Urinary bladder (tissue), 4 donors: Measurements from ENCODE around the gene PTPN11. TPM values are rescaled to one million over a fixed set of nuclear protein-coding genes. Genes with fewer than 3 reads are reported as not detected.
"Not testable (repeated sequence)": the region's sequence is repeated elsewhere in the genome, so short reads cannot be mapped to it uniquely, and the experiment has no call there.

Experiments
- DNase-seq: peaks from one replicate; pipeline ENCODE4 v3.0.0-alpha.2; 2015; ENCODE audit errors: extremely low spot score
- H3K27ac ChIP-seq: one replicate; pipeline ENCODE4 v1.5.1; 2013; ENCODE audit warnings: low read depth, mild to moderate bottlenecking, moderate library complexity
- H3K36me3 ChIP-seq: one replicate; pipeline ENCODE4 v1.6.1; 2013; ENCODE audit warnings: mild to moderate bottlenecking, moderate library complexity; ENCODE audit not compliant: insufficient read depth
- H3K4me1 ChIP-seq: one replicate; pipeline ENCODE4 v1.6.1; 2013; ENCODE audit warnings: mild to moderate bottlenecking, moderate library complexity; ENCODE audit not compliant: insufficient read depth
- H3K4me3 ChIP-seq: one replicate; pipeline ENCODE4 v1.5.1; 2013; ENCODE audit warnings: low read depth, low read length
- WGBS: extraction: QIAGEN DNeasy Blood & Tissue Kit; methylation state at CpG from one replicate; pipeline ENCODE4 v1.1.7; 2013; 5-methylcytosine and 5-hydroxymethylcytosine counted together
- polyA plus RNA-seq: library from polyadenylated mRNA; stranded (reverse); fragments of 200-250 nt; gene quantifications from one replicate; pipeline ENCODE4 v1.2.3, GENCODE V29; 2013
- total RNA-seq: library from RNA; depleted of rRNA; stranded (reverse); fragments of >200 nt; gene quantifications from one replicate; pipeline ENCODE4 v1.2.3, GENCODE V29; 2014
- donor health status: healthy with polysubstance abuse.
- donor health status: healthy.

The PTPN11 gene
- total and polyA plus RNA-seq, 2 donors: 65.7 to 68.2 TPM

DNA sequence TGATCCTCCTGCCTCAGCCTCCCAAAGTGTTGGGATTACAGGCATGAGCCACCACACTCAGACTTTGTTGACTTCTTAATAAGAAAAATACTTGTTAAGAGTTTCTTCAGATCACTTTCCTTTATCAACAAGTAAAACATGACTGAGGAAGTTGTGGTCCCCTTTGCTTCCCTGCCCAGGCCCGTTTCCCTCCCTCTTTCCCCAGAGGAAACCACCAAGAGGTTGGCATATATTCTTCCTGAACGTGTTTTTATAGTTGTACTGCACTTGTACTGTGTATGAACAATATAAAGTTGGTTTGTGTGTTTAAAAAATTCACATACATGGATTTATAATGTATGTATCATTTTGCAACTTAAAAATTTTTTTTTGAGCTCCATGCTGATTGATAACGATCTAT, 28.4 kb downstream of the PTPN11 start:
- Histone ChIP-seq H3K4me3 (no peak overlapping the region), H3K27ac (no peak overlapping the region), H3K4me1 (no peaks in the 10 kb centered on the region), H3K36me3 (peaks cover 7% of the 10 kb centered on the region)
- DNase-seq: no peak
- WGBS: 84% methylated on average over 3 of the region's 3 CpGs

DNA sequence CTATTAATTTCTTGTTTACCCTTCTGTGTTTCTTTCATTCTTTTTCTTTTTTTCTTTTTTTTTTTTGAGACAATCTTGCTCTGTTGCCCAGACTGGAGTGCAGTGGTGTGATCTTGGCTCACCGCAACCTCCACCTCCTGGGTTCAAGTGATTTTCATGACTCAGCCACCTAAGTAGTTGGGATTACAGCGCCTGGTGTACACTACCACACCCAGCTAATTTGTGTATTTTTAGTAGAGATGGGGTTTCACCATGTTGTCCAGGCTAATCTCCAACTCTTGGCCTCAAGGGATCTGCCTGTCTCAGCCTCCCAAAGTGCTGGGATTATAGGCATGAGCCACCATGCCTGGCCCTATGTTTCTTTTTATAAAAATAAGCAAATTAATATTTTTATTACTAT, 29.4 kb downstream of the PTPN11 start:
- H3K4me3 ChIP-seq, H3K27ac ChIP-seq, DNase-seq, H3K4me1 ChIP-seq, H3K36me3 ChIP-seq: not testable (repeated sequence)
- 88% methylated on average over 2 of the region's 2 CpGs for WGBS

- Histone ChIP-seq H3K27ac (no peak overlapping the region), H3K4me3 (no peak overlapping the region), H3K36me3 (peaks cover 7% of the 10 kb centered on the region), H3K4me1 (no peaks in the 10 kb centered on the region)
- DNase-seq: no peak
- WGBS: 85% methylated on average over 4 of the region's 4 CpGs
Observed at GRCh38 chr12:112450725-112451124, 32.0 kb downstream of the PTPN11 start.

DNA sequence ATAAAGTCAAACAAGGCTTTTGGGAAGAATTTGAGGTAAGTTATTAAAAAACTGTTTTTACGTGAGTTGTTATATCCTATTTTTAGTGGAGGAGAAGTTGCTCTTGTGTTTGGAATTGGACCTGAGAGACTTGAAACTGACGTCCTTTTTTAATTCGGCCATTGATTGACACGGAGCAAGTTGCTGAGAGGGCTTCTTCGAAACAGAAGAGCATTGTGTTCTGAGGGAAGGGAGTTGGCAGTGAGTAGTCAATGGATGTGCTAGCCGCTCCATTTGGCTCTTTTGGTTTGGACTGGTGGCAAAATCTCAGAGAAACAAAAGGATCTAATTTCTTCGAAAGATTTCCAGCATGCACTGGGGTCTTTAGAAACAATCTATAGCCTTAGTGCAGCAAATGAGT, 37.3 kb downstream of the PTPN11 start:
- no peak overlapping the region for H3K4me3 ChIP-seq
- H3K36me3 ChIP-seq: peaks cover 4% of the 10 kb centered on the region
- 94% methylated on average over 7 of the region's 7 CpGs for whole genome bisulfite sequencing
- no peaks in the 10 kb centered on the region for H3K4me1 ChIP-seq
- DNase-seq: no peak
- no peak overlapping the region for H3K27ac ChIP-seq

DNA sequence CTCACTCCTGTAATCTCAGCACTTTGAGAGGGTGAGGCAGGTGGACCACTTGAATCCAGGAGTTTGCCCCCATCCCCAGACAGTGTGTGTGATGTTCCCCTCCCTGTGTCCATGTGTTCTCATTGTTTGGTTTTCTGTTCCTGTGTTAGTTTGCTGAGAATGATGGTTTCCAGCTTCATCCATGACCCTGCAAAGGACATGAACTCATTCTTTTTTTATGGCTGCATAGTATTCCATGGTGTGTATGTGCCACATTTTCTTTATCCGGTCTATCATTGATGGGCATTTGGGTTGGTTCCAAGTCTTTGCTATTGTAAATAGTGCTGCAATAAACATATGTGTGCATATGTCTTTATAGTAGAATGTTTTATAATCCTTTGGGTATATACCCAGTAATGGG, 38.4 kb downstream of the PTPN11 start:
- H3K4me1 ChIP-seq, DNase-seq, H3K36me3 ChIP-seq, H3K27ac ChIP-seq, H3K4me3 ChIP-seq: not testable (repeated sequence)
- WGBS: 97% methylated on average over 1 of the region's 1 CpG

- H3K4me3 ChIP-seq: no peak overlapping the region
- WGBS: 98% methylated on average over 4 of the region's 4 CpGs
- H3K36me3 ChIP-seq: no peaks in the 10 kb centered on the region
Observed at GRCh38 chr12:112458330-112458729, 39.6 kb downstream of the PTPN11 start.

GRCh38 chr12:112458751-112459150, 40.0 kb downstream of the PTPN11 start:
- 95% methylated on average over 5 of the region's 5 CpGs for WGBS
- Histone ChIP-seq H3K4me1 (no peaks in the 10 kb centered on the region), H3K36me3 (no peaks in the 10 kb centered on the region), H3K4me3 (no peak overlapping the region), H3K27ac (no peak overlapping the region)
- DNase-seq: no peak

More at GRCh38 chr12:112458330-112458729, 39.6 kb downstream of the PTPN11 start:
- Histone ChIP-seq H3K27ac (no peak overlapping the region), H3K4me1 (no peaks in the 10 kb centered on the region)
- no peak for DNase-seq

DNA sequence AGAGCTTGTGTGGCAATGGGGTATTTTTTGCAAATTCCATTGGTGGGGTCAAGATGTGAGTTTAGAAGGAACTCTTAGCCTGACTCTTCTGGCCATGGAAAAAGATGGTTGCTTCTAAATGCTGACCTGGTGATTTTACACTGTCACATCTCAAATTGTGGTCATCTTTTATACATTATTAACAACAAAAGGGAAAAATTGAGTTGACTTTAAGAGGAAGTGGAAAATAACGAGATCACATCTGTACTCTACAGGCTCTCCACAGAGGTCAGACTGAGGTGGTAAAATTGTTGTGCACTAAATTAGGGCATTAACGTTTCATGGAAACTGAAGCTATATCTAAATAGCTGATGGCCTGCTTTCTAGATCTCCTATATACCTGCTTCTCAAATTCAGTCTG, 44.7 kb downstream of the PTPN11 start:
- H3K4me1 ChIP-seq: no peaks in the 10 kb centered on the region
- no peaks in the 10 kb centered on the region for H3K36me3 ChIP-seq
- 73% methylated on average over 2 of the region's 2 CpGs for WGBS
- DNase-seq: no peak
- H3K27ac ChIP-seq: no peak overlapping the region
- no peak overlapping the region for H3K4me3 ChIP-seq

- Histone ChIP-seq H3K4me3 (no peak overlapping the region), H3K4me1 (no peaks in the 10 kb centered on the region), H3K36me3 (no peaks in the 10 kb centered on the region), H3K27ac (no peak overlapping the region)
- no peak for DNase-seq
Observed at GRCh38 chr12:112464605-112465004, 45.9 kb downstream of the PTPN11 start.

- no peaks in the 10 kb centered on the region for H3K4me1 ChIP-seq
- no peaks in the 10 kb centered on the region for H3K36me3 ChIP-seq
- no peak for DNase-seq
- H3K4me3 ChIP-seq: no peak overlapping the region
- H3K27ac ChIP-seq: no peak overlapping the region
Observed at GRCh38 chr12:112466011-112466422, 47.3 kb downstream of the PTPN11 start.

DNA sequence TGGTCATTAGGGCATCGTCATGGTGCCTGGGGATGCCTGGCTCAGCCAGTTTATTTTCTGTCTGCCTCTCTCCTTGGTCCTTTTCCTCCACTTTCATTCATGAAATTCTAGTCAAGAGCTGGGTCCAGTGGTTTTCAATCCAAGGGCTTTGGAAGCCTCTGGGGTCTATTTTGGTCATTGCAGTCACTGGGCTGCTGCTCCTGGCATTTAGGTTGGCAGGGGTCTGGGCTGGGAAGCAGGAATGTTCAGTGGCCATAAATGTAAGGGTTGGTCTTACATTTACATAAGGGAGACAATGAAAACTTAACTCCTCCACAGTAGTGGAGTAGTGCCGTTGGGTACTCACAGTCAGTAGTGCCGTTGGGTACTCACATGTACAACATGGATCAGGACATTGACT, 48.1 kb downstream of the PTPN11 start:
- no peak overlapping the region for H3K4me3 ChIP-seq
- H3K4me1 ChIP-seq: no peaks in the 10 kb centered on the region
- 90% methylated on average over 3 of the region's 3 CpGs for WGBS
- H3K27ac ChIP-seq: no peak overlapping the region
- no peak for DNase-seq
- H3K36me3 ChIP-seq: no peaks in the 10 kb centered on the region

DNA sequence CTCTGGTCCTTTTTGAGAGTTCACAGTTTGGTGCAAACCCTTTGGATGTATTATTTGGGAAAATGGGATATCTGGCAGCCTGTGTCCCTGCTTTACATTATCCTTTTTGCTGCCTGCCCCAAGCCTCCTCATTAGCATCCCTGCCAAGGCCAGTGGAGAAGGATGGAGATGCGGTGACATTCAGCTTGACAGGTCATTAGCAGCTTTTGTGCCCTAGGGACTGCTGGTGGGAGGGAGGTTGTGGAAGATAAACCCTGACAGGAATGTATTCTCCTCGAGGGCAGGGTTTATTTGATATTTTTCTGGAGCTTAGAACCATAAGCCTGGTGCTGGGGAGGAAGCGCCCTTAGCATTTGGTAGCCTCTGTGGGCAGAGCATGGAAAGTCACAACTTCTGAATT, 49.3 kb downstream of the PTPN11 start:
- DNase-seq: no peak
- Histone ChIP-seq H3K4me1 (no peaks in the 10 kb centered on the region), H3K27ac (no peak overlapping the region), H3K4me3 (no peak overlapping the region), H3K36me3 (peaks cover under 1% of the 10 kb centered on the region)
- WGBS: 86% methylated on average over 3 of the region's 3 CpGs

GRCh38 chr12:112473056-112473455, 54.3 kb downstream of the PTPN11 start:
- Histone ChIP-seq H3K27ac (no peak overlapping the region), H3K36me3 (peaks cover 7% of the 10 kb centered on the region), H3K4me1 (no peaks in the 10 kb centered on the region), H3K4me3 (no peak overlapping the region)
- WGBS: 91% methylated on average over 4 of the region's 4 CpGs
- DNase-seq: no peak

- no peak for DNase-seq
- Histone ChIP-seq H3K4me1 (no peaks in the 10 kb centered on the region), H3K36me3 (peaks cover 10% of the 10 kb centered on the region), H3K4me3 (no peak overlapping the region), H3K27ac (no peak overlapping the region)
- WGBS: 95% methylated on average over 1 of the region's 1 CpG
Observed at GRCh38 chr12:112479413-112479812, 60.7 kb downstream of the PTPN11 start.

- Histone ChIP-seq H3K36me3 (peaks cover 10% of the 10 kb centered on the region), H3K4me1 (no peaks in the 10 kb centered on the region), H3K27ac (no peak overlapping the region), H3K4me3 (no peak overlapping the region)
- no peak for DNase-seq
- WGBS: 96% methylated on average over 4 of the region's 4 CpGs
Observed at GRCh38 chr12:112480931-112481330, 62.2 kb downstream of the PTPN11 start.
